HPDE6-E6E7 (cell line): ENCODE results near the gene CDC6.
"Not testable (repeated sequence)": the region's sequence is repeated elsewhere in the genome, so short reads cannot be mapped to it uniquely, and the experiment has no call there.

Experiments used
- DNase-seq: peaks from one replicate; pipeline ENCODE4 v3.0.0; 2011; ENCODE audit warnings: missing footprints; ENCODE audit errors: extremely low spot score

Gene CDC6

GRCh38 chr17:40287159-40287493 lies 553 bp upstream of the CDC6 start:
- no peak for DNase-seq

GRCh38 chr17:40290629-40291280 lies 3.1 kb downstream of the CDC6 start:
- no peak for DNase-seq

- DNase-seq, result no peak
Observed at GRCh38 chr17:40291281-40291664, 3.6 kb downstream of the CDC6 start.

- DNase-seq, result no peak
Observed at GRCh38 chr17:40293363-40293762, 5.7 kb downstream of the CDC6 start.

GRCh38 chr17:40295488-40296436 lies 8.1 kb downstream of the CDC6 start:
- no peak for DNase-seq

- no peak for DNase-seq
Observed at GRCh38 chr17:40297511-40297910, 9.8 kb downstream of the CDC6 start.

- DNase-seq, result no peak
Observed at GRCh38 chr17:40298726-40299125, 11.0 kb downstream of the CDC6 start.

GRCh38 chr17:40299159-40299757 lies 11.6 kb downstream of the CDC6 start:
- not testable (repeated sequence) for DNase-seq

GRCh38 chr17:40301315-40301714 lies 13.6 kb downstream of the CDC6 start:
- DNase-seq, result no peak

- DNase-seq, result no peak
Observed at GRCh38 chr17:40303009-40303657, 15.5 kb downstream of the CDC6 start.

- no peak for DNase-seq
Observed at GRCh38 chr17:40303708-40304551, 16.3 kb downstream of the CDC6 start.

GRCh38 chr17:40304552-40304863 lies 16.8 kb downstream of the CDC6 start:
- DNase-seq, result not testable (repeated sequence)

- not testable (repeated sequence) for DNase-seq
Observed at GRCh38 chr17:40304866-40305265, 17.2 kb downstream of the CDC6 start.

- no peak for DNase-seq
Observed at GRCh38 chr17:40306395-40306794, 18.7 kb downstream of the CDC6 start.

- DNase-seq, result no peak
Observed at GRCh38 chr17:40307001-40307730, 19.5 kb downstream of the CDC6 start.

GRCh38 chr17:40307740-40308239 lies 20.1 kb downstream of the CDC6 start:
- DNase-seq, result no peak

GRCh38 chr17:40309031-40309948 lies 21.6 kb downstream of the CDC6 start, which contains the start of gene RARA:
Gene RARA, plus strand, starts transcription at chr17:40309180. Its CDS starts 22,039 bp downstream, at chr17:40331219.
- DNase-seq, result no peak

GRCh38 chr17:40309949-40310510 lies 22.4 kb downstream of the CDC6 start:
- DNase-seq, result no peak

- DNase-seq, result no peak
Observed at GRCh38 chr17:40310882-40311391, 23.3 kb downstream of the CDC6 start.
